ENCODE data around the gene TLE2.

GRCh38 chr19:3004522-3004921, 24.6 kb downstream of the TLE2 start:
- no peak for TF ChIP-seq CTCF (IDR thresholded peaks at IDR 0.05; ENCODE audit: low read depth, low read length)
- TF ChIP-seq EZH2phosphoT487 (IDR thresholded peaks at IDR 0.05; ENCODE audit: low read depth), result no peak

All from OCI-LY3 (cell line).